Loucy (cell line): ENCODE results near the gene DNAJB8.

ENCODE experiments used
- H2AFZ ChIP-seq: fragments of 200-600 bp; sonication (generic); 2 replicates; pipeline ENCODE4 v1.6.0; 2016; ENCODE audit warnings: antibody characterized with exemption, mild to moderate bottlenecking, low read length, moderate library complexity
- H3F3A ChIP-seq: fragments of 200-600 bp; 2 replicates; pipeline ENCODE4 v1.6.0; 2016; ENCODE audit warnings: antibody characterized with exemption, low read depth, mild to moderate bottlenecking
- H3K27me3 ChIP-seq: fragments of 200-600 bp; sonication (generic); 2 replicates; pipeline ENCODE4 v1.6.1; 2014; ENCODE audit warnings: low read length, mild to moderate bottlenecking; ENCODE audit not compliant: insufficient read depth, poor library complexity, severe bottlenecking
- H3K36me3 ChIP-seq: fragments of 200-600 bp; sonication (generic); 2 replicates; pipeline ENCODE4 v1.6.1; 2016; ENCODE audit warnings: low read length; ENCODE audit not compliant: insufficient read depth
- H3K4me1 ChIP-seq: fragments of 200-600 bp; sonication (generic); 2 replicates; pipeline ENCODE4 v1.5.1; 2014; ENCODE audit warnings: low read length, mild to moderate bottlenecking; ENCODE audit not compliant: insufficient read depth, poor library complexity, severe bottlenecking
- H3K4me2 ChIP-seq: fragments of 200-600 bp; sonication (generic); 2 replicates; pipeline ENCODE4 v1.6.0; 2014; ENCODE audit warnings: antibody characterized with exemption, low read length, low read depth, mild to moderate bottlenecking; ENCODE audit not compliant: poor library complexity, severe bottlenecking
- H3K4me3 ChIP-seq: fragments of 200-600 bp; sonication (generic); 2 replicates; pipeline ENCODE4 v1.5.1; 2014; ENCODE audit warnings: low read length, mild to moderate bottlenecking, mixed read lengths; ENCODE audit not compliant: poor library complexity, severe bottlenecking
- H3K79me2 ChIP-seq: fragments of 200-600 bp; sonication (generic); 2 replicates; pipeline ENCODE4 v1.6.1; 2014; ENCODE audit warnings: low read length; ENCODE audit not compliant: insufficient read depth
- H3K9ac ChIP-seq: fragments of 200-600 bp; sonication (generic); 2 replicates; pipeline ENCODE4 v1.6.0; 2014; ENCODE audit warnings: mild to moderate bottlenecking, low read depth, low read length, moderate library complexity; ENCODE audit not compliant: poor library complexity, severe bottlenecking
- H3K9me2 ChIP-seq: fragments of 200-600 bp; sonication (generic); replicated peaks from 2 replicates; pipeline ENCODE4 v1.6.1; 2016; ENCODE audit warnings: low read depth, low read length, mixed read lengths
- H3K9me3 ChIP-seq: fragments of 200-600 bp; sonication (generic); 2 replicates; pipeline ENCODE4 v1.6.1; 2014; ENCODE audit warnings: mild to moderate bottlenecking, antibody characterized with exemption, low read length, low read depth; ENCODE audit not compliant: insufficient read depth
- H4K20me1 ChIP-seq: fragments of 200-600 bp; sonication (generic); 2 replicates; pipeline ENCODE4 v1.6.0; 2014; ENCODE audit warnings: antibody characterized with exemption, low read length, mild to moderate bottlenecking; ENCODE audit not compliant: insufficient read depth, poor library complexity, severe bottlenecking
- CTCF ChIP-seq: fragments of 200-600 bp; sonication (generic); conservative IDR thresholded peaks from 2 replicates; pipeline ENCODE4 v1.5.1; 2014; ENCODE audit warnings: mild to moderate bottlenecking, antibody characterized with exemption, low read length
- EZH2phosphoT487 ChIP-seq: fragments of 200-600 bp; IDR thresholded peaks from 2 replicates; pipeline ENCODE4 v1.6.1; 2018; ENCODE audit warnings: antibody characterized with exemption, mild to moderate bottlenecking, moderate library complexity, borderline replicate concordance

DNAJB8 gene

GRCh38 chr3:128462341-128462910 is 4.3 kb downstream of the DNAJB8 start:
- H3K4me3 ChIP-seq: no peak overlapping the region
- H3K9me2 ChIP-seq: no peaks in the 10 kb centered on the region
- H3K9ac ChIP-seq: no peak overlapping the region
- no peaks in the 10 kb centered on the region for H3K79me2 ChIP-seq
- TF ChIP-seq CTCF: no peak
- no peak for TF ChIP-seq EZH2phosphoT487
- no peaks in the 10 kb centered on the region for H4K20me1 ChIP-seq
- peaks cover 5% of the 10 kb centered on the region for H3K4me1 ChIP-seq
- no peaks in the 10 kb centered on the region for H3F3A ChIP-seq
- H3K36me3 ChIP-seq: no peaks in the 10 kb centered on the region
- H3K4me2 ChIP-seq: no peak overlapping the region
- H3K9me3 ChIP-seq: no peaks in the 10 kb centered on the region
- no peak overlapping the region for H2AFZ ChIP-seq
- H3K27me3 ChIP-seq: no peaks in the 10 kb centered on the region

GRCh38 chr3:128461731-128462130 is 5.0 kb downstream of the DNAJB8 start:
- H3K4me2 ChIP-seq: no peak overlapping the region
- no peaks in the 10 kb centered on the region for H3K79me2 ChIP-seq
- no peaks in the 10 kb centered on the region for H3F3A ChIP-seq
- no peaks in the 10 kb centered on the region for H3K9me3 ChIP-seq
- TF ChIP-seq EZH2phosphoT487: no peak
- H4K20me1 ChIP-seq: no peaks in the 10 kb centered on the region
- no peaks in the 10 kb centered on the region for H3K27me3 ChIP-seq
- H2AFZ ChIP-seq: no peak overlapping the region
- H3K4me1 ChIP-seq: peaks cover 5% of the 10 kb centered on the region
- H3K4me3 ChIP-seq: no peak overlapping the region
- H3K36me3 ChIP-seq: no peaks in the 10 kb centered on the region
- no peak overlapping the region for H3K9ac ChIP-seq
- no peaks in the 10 kb centered on the region for H3K9me2 ChIP-seq

- TF ChIP-seq EZH2phosphoT487: no peak
- Histone ChIP-seq H3F3A (no peaks in the 10 kb centered on the region), H3K27me3 (no peaks in the 10 kb centered on the region)
Measured at GRCh38 chr3:128459461-128459820, 7.2 kb downstream of the DNAJB8 start.

DNA sequence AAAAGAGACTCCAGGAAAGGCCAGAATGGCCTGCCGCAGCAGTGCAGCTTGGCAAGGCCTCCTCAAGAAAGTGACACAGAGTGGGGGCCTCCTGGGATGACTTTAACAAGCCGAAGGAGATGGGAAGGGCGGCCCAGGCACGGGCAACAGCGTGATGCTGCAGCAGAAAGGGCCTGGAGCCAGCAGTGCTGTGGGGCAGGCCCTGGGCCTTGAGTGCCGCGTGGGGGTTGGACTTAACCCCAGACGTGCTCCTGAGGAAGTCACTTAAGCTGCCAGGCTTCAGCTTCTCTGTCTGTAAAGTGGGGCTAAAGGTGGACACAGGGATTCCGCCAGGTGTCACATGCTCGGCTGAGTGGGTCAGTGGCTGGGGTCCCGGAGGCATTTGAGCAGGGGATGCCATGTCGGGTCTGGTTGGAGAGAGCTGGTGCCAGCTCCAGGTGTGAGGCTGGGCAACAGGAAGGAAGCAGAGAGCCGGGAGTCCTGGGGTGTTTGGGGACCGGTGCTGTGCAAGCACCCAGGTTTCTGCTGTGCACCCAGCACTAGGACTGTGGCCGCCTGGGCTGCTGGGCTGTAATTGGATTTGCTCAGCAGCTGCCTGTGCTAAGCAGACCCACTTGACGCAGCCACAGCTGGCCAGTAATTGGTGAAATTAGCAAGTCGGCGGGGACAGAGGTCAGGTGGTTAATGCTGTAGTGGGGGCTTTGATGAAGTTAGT is 7.8 kb downstream of the DNAJB8 start:
- no peak overlapping the region for H3K9ac ChIP-seq
- H3F3A ChIP-seq: no peaks in the 10 kb centered on the region
- H2AFZ ChIP-seq: no peak overlapping the region
- H3K4me2 ChIP-seq: no peak overlapping the region
- no peaks in the 10 kb centered on the region for H3K9me3 ChIP-seq
- H4K20me1 ChIP-seq: no peaks in the 10 kb centered on the region
- no peaks in the 10 kb centered on the region for H3K79me2 ChIP-seq
- TF ChIP-seq EZH2phosphoT487 (no peak), CTCF (no peak)
- no peak overlapping the region for H3K4me3 ChIP-seq
- H3K27me3 ChIP-seq: no peaks in the 10 kb centered on the region
- H3K4me1 ChIP-seq: no peaks in the 10 kb centered on the region
- no peaks in the 10 kb centered on the region for H3K9me2 ChIP-seq
- no peaks in the 10 kb centered on the region for H3K36me3 ChIP-seq

More at GRCh38 chr3:128459461-128459820, 7.2 kb downstream of the DNAJB8 start:
- Histone ChIP-seq H3K9me3 (no peaks in the 10 kb centered on the region), H3K36me3 (no peaks in the 10 kb centered on the region), H4K20me1 (no peaks in the 10 kb centered on the region), H3K4me3 (no peak overlapping the region), H2AFZ (no peak overlapping the region), H3K4me2 (no peak overlapping the region), H3K9me2 (no peaks in the 10 kb centered on the region), H3K9ac (no peak overlapping the region), H3K4me1 (peaks cover under 1% of the 10 kb centered on the region), H3K79me2 (no peaks in the 10 kb centered on the region)
